Measurements from ENCODE around the gene SLC10A3. TPM values are rescaled to one million over a fixed set of nuclear protein-coding genes. Genes with fewer than 3 reads are reported as not detected.
A peak's percentile ranks its signal among the peaks of the same experiment; 100 is the strongest.

The SLC10A3 gene
- total RNA-seq, 2 donors from 2014 or later: 19.9 to 25.1 TPM

DNA sequence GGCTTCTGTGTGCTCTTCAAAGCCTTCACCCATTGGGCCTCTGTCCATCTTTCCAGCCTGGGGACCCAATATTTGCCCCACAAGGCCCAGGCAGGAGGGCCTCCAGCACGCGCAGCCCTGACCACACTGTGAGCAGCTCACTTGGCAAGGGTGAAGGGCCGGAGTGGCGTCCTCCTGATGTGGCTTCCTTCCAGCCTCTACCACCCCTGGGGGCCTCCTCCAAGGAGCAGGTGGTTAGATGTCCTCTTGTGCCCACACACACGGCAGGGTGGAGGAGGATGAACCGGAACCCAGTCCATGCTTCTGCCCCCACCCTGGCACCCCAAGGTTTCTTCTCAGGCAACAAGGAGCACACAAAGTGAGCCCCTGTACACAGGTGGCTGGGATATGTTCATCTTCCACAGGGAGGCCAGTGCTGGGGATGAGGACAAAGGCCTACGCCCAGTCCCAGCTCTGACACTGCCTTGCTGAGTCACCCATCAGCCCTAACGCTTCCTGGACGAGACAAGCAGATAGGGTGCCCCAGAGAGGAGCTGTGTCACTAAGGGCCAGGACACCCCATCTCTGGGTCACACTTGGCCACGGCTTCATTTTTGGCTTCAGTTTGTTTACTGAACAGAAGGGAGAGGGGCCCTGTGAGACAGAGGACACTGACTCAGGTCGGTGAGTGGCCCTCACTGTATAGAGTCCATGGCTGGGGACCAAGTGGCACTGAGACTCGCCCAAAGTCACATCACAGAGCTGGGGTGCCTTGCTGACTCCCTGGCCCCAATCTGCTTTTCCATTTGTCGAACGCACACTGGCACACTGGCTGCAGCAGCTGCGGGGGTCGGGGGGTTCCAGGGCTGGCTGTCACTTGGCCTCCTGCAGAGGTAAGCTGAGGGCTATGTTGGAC, 5.9 kb downstream of the SLC10A3 start:
- H3K4me3 Mint-ChIP-seq: peak overlapping the region; percentile 66 to 68
- DNase-seq (no peak), ATAC-seq (replicated peaks in 1 of 2) (peak in 1 of 2 donors; percentile 27)
- peaks cover 0 to 8% of the 10 kb centered on the region in 2 donors for H3K36me3 Mint-ChIP-seq (ENCODE audit: insufficient read depth in 2 of 2)
- H3K27me3 Mint-ChIP-seq (ENCODE audit: low read depth): no peaks in the 10 kb centered on the region
- no peak overlapping the region for H3K27ac Mint-ChIP-seq
- no peaks in the 10 kb centered on the region for H3K9me3 Mint-ChIP-seq
- peaks cover 14% of the 10 kb centered on the region for H3K4me1 Mint-ChIP-seq (ENCODE audit: low read depth)

DNA sequence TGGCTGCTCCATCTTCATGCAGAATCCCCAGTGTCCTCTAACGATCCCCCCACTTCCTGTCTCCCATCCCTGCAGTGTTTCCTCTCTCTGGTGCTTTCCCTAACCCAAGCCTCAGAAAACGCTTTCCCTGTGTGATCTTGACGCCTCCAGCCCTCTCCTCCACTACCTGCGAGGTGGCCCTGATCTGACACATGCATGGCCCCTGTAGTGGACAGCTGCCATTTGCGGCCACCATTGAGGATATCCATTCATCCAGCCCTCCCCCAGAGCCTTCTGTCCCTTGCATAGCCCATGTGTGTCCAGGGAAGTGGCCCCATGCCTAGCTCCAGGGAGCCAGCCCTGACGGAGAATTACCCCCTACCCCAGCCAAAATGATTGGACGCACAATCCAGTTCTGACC, 7.1 kb downstream of the SLC10A3 start:
- DNase-seq (no peak), ATAC-seq (replicated peaks in 1 of 2) (no peak)
- Mint-ChIP-seq H3K27me3 (ENCODE audit: low read depth) (no peaks in the 10 kb centered on the region), H3K4me3 (no peak overlapping the region), H3K36me3 (ENCODE audit: insufficient read depth in 2 of 2) (peaks cover 0 to 8% of the 10 kb centered on the region in 2 donors), H3K27ac (no peak overlapping the region), H3K9me3 (no peaks in the 10 kb centered on the region), H3K4me1 (ENCODE audit: low read depth) (peaks cover 13% of the 10 kb centered on the region)

DNA sequence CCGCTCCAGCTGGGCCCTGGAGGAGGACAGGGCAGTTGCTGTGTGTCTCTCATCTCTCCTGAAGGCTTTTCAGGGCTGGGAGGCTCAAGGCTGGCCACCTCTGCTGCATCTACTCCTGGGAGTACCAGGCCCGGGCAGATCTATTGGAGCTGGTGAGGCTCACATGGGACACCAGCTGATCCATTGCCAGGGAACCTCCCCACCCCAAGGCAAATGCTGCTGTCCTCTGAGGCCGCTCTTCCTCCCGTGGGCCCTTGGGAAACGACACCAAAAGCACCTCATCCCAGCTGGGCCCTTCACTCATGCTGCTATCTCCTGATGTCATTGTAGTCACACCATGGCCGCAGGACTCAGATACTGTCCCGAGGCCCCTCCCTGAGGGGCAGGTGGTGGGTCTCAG, 7.6 kb downstream of the SLC10A3 start:
- Mint-ChIP-seq H3K4me1 (ENCODE audit: low read depth) (peaks cover 9% of the 10 kb centered on the region), H3K4me3 (no peak overlapping the region), H3K36me3 (ENCODE audit: insufficient read depth in 2 of 2) (peaks cover 0 to 4% of the 10 kb centered on the region in 2 donors), H3K9me3 (no peaks in the 10 kb centered on the region), H3K27ac (no peak overlapping the region), H3K27me3 (ENCODE audit: low read depth) (no peaks in the 10 kb centered on the region)
- no peak for DNase-seq
- no peak for ATAC-seq (replicated peaks in 1 of 2)

GRCh38 chrX:154481911-154482601, 8.4 kb downstream of the SLC10A3 start:
- peaks cover 0 to 2% of the 10 kb centered on the region in 2 donors for H3K36me3 Mint-ChIP-seq (ENCODE audit: insufficient read depth in 2 of 2)
- peaks cover 7% of the 10 kb centered on the region for H3K4me1 Mint-ChIP-seq (ENCODE audit: low read depth)
- H3K27me3 Mint-ChIP-seq (ENCODE audit: low read depth): no peaks in the 10 kb centered on the region
- H3K9me3 Mint-ChIP-seq: no peaks in the 10 kb centered on the region
- no peak overlapping the region for H3K27ac Mint-ChIP-seq
- DNase-seq (no peak), ATAC-seq (replicated peaks in 1 of 2) (no peak)
- no peak overlapping the region for H3K4me3 Mint-ChIP-seq

DNA sequence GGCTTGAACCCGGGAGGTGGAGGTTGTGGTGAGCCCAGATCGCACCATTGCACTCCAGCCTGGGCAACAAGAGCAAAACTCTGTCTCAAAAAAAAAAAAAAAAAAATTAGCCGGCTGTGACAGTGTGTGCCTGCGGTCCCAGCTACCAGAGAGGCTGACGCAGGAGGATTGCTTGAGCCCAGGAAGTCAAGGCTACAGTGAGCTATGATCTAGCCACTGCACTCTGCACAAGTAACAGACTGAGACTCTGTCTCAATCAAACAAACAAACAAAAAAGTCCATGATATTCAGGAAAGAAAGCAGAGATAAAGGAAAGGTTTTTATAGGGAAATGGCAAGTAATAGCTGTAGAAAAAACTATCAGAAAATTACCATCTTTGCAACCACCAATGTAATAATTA, 9.2 kb downstream of the SLC10A3 start:
- no peak overlapping the region for H3K4me3 Mint-ChIP-seq
- H3K9me3 Mint-ChIP-seq: no peaks in the 10 kb centered on the region
- no peak for ATAC-seq (replicated peaks in 1 of 2)
- DNase-seq: no peak
- no peak overlapping the region for H3K27ac Mint-ChIP-seq
- H3K4me1 Mint-ChIP-seq (ENCODE audit: low read depth): peaks cover 12% of the 10 kb centered on the region
- no peaks in the 10 kb centered on the region for H3K36me3 Mint-ChIP-seq (ENCODE audit: insufficient read depth in 2 of 2)
- H3K27me3 Mint-ChIP-seq (ENCODE audit: low read depth): no peaks in the 10 kb centered on the region

DNA sequence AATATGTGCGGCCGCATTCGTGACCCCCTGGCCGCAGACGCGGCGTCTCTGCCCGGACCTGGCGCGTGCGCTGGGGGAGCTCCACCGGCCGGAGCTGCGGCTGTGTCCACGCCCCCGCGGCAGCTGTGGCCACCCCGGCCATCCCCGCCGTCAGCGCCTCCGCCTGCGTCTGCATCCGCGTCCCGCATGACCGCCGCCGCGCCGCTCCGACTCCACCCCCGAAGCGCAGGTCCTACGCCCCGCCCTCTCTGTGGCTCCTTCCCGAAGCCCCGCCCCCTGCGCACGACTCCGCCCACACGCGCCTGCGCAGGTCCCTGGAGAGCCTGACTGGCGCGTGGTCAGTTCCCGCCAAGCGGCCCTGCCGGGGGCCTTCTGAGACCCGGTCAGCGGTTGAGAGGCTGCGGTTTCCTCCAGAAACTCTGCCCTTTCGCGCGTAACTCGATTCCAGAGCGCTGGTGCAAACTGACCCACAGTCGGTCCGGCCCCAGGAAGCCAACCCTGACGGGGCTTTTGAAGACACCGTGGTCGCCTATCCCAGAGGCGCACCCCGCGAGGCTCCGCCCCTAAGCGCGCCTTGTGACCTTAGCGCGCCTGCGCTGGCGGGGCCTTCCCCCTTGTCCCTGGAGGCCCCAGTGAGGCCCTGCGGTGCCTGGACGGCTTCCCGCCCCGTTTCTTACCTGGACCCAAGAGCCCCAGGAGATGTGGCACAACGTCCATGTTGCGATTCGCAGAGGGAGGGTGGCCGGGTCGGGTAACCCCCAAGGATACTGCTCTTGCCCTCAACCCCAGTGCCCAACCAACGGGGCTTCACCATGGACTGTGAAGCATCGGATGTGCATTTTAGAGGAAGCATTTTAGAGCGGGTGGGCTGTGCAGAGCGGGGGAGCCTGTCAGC, 11.5 kb downstream of the SLC10A3 start, which contains the start of gene LAGE3:
LAGE3 (minus strand) TSS at position 554 of the 895 bp plus-strand sequence; CDS start at position 188, 366 bp downstream.
- ATAC-seq (replicated peaks in 1 of 2): peak; percentile 93 to 94
- peaks cover 13% of the 10 kb centered on the region for H3K4me1 Mint-ChIP-seq (ENCODE audit: low read depth)

DNA sequence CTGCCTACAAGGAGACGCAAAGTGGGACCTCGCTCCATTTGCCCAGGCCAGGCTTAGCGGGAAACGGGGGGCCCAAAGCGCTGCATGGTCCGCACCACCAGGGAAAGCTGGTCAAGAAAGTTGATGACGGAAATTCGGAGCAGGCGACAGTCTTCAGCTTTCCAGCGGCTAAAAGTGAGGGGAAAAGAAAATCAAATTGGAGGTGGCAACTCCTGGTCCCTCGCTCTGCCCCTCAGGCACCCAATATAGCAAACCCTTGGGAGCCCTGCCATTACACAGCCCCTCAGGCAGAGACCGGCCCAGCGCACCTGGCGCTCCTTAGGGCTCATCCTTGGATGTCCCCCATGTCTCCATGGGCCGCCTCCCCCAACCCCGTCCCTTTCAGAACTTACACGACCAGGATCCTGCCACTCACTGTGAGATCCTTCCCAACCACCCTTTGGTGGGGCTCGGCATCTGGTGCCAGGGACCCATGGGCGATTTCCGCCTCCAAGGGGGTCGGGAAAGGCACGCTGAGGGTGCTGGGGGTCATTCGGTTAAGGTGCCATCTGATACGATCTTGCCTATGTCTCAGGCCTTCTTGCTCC, 12.4 kb downstream of the SLC10A3 start:
- Mint-ChIP-seq H3K9me3 (no peaks in the 10 kb centered on the region), H3K27ac (peak overlapping the region; percentile 79), H3K4me3 (peak overlapping the region; percentile 83 to 87), H3K4me1 (ENCODE audit: low read depth) (peaks cover 13% of the 10 kb centered on the region), H3K36me3 (ENCODE audit: insufficient read depth in 2 of 2) (no peaks in the 10 kb centered on the region), H3K27me3 (ENCODE audit: low read depth) (no peaks in the 10 kb centered on the region)
- no peak for DNase-seq
- no peak for ATAC-seq (replicated peaks in 1 of 2)

More for the DNA sequence above, 11.5 kb downstream of the SLC10A3 start, which contains the start of gene LAGE3:
- peak; percentile 95 to 96 for DNase-seq
- Mint-ChIP-seq H3K4me3 (peak within 1 kb of the TSS; percentile 83 to 87), H3K27me3 (ENCODE audit: low read depth) (no peaks in the 10 kb centered on the region), H3K36me3 (ENCODE audit: insufficient read depth in 2 of 2) (no peaks in the 10 kb centered on the region), H3K27ac (peak within 1 kb of the TSS; percentile 79), H3K9me3 (no peaks in the 10 kb centered on the region)

GRCh38 chrX:154476821-154477220, 13.6 kb downstream of the SLC10A3 start:
- Mint-ChIP-seq H3K4me3 (peak overlapping the region in 1 of 2 donors; percentile 13), H3K27ac (no peak overlapping the region), H3K27me3 (ENCODE audit: low read depth) (no peaks in the 10 kb centered on the region), H3K36me3 (ENCODE audit: insufficient read depth in 2 of 2) (no peaks in the 10 kb centered on the region), H3K4me1 (ENCODE audit: low read depth) (peaks cover 13% of the 10 kb centered on the region), H3K9me3 (no peaks in the 10 kb centered on the region)
- ATAC-seq (replicated peaks in 1 of 2) (no peak), DNase-seq (no peak)

DNA sequence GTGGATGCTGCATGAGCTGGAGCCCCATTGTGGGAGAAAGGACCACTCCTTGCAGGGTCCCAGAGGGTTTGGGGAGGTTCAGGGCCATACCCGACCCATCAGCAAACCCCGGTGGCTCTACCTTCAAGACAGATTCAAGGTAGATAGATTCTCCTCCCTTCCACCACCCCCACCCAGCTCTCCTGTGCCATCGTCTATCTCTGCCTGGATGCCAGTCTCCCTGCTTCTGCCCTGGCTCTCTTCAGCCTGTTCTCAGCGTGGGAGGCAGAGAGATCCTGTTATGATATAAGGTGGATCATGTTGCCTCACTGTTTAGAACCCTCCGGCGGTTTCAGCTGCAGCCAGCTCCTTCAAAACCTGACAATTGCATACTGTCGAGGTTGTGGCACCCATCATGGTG, 16.7 kb downstream of the SLC10A3 start:
- H3K4me1 Mint-ChIP-seq (ENCODE audit: low read depth): peaks cover 7% of the 10 kb centered on the region
- peaks cover 0 to 2% of the 10 kb centered on the region in 2 donors for H3K36me3 Mint-ChIP-seq (ENCODE audit: insufficient read depth in 2 of 2)
- DNase-seq (no peak), ATAC-seq (replicated peaks in 1 of 2) (no peak)
- no peaks in the 10 kb centered on the region for H3K27me3 Mint-ChIP-seq (ENCODE audit: low read depth)
- no peak overlapping the region for H3K4me3 Mint-ChIP-seq
- no peak overlapping the region for H3K27ac Mint-ChIP-seq
- no peaks in the 10 kb centered on the region for H3K9me3 Mint-ChIP-seq

DNA sequence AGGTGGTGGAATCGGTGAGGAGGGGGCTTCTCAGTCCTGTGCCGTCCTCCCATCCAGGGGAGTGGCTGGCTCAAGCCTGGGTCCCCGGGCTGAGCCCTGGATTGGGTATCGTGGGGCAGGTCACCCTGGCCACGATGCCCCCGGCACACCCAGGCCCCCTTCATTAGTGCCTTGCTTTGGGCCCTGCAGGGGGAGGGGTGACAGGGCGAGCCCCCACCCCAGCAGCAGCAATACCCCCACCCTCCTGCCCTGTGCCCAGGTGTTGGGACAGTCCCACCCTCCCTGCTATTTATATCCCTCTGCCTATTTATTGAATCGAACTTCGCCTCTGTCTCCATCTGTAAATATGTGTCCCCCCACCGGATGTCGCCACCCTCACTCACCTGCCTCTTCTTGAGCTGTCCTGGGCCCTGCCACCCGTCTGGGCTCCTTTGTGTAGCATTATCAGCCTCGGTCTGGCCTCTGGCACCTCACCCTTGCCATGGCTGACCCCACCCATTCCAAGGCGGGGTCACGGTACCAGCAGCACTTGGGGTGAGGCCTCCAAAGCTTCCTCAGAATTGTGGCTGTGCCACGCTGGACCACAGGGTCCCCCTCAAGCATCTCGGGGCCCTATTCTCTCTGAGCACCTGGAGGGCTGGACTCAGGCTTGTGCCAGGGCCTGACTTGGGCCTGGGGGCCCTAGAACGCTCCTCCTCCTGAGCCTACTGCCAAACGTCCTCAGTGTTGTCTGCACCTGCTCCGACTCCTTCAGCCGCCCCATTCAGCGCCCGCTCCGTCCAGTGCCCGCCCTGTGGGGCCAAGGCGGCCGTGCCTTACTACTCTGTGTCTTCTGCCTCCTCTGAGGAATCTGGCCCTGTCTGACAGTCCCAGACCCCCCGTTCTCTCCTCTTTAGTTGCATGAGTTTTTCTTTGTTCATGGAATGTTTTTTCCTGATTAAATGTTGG, 17.5 kb downstream of the SLC10A3 start:
- ATAC-seq (replicated peaks in 1 of 2) (peak in 1 of 2 donors; percentile 13), DNase-seq (no peak)
- Mint-ChIP-seq H3K9me3 (no peaks in the 10 kb centered on the region), H3K27ac (no peak overlapping the region), H3K36me3 (ENCODE audit: insufficient read depth in 2 of 2) (peaks cover 0 to 2% of the 10 kb centered on the region in 2 donors), H3K4me1 (ENCODE audit: low read depth) (peaks cover 7% of the 10 kb centered on the region), H3K27me3 (ENCODE audit: low read depth) (no peaks in the 10 kb centered on the region), H3K4me3 (no peak overlapping the region)

DNA sequence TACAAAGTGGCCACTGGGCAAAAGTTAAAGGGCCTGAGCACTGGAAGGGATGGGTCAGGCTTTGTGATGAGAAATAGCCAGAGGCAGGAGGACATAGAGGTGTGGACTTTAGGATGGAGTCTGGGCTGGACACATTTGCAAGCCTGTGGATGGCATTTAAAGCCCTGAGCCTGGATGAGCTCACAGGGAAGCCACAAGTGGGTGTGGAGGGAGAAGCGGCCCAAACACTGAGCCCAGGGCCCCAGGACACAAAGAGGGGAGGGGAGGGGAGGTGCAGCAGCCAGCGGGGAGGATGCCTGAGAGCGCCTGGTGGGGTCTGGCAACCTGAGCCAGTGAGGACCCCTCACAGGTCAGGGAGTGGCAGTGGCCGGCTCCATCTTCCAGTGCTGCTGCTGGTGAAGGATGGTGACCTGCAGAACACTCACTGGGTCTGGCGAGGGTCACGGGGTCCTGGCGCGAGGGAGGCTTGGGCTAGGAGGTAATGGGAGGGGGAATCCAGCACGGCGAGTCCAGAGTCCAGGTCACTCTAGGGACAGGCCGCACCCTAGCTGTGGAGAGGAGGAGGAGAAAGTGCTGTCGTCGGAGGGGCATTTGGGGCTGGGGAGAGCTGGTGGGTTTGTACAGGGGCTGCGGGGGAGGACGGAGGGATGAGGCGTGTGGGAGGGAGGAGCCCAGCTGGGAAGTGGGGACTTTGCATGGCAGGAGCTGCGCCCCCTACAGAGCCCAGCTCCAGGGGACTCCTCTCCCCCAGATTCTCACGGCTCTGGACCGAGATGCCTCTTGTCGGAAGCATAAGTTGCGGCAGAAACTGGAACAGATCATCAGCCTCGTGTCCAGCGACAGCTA, 18.4 kb downstream of the SLC10A3 start:
- Mint-ChIP-seq H3K36me3 (ENCODE audit: insufficient read depth in 2 of 2) (peaks cover 0 to 2% of the 10 kb centered on the region in 2 donors), H3K9me3 (no peaks in the 10 kb centered on the region), H3K27me3 (ENCODE audit: low read depth) (no peaks in the 10 kb centered on the region), H3K4me1 (ENCODE audit: low read depth) (peaks cover 7% of the 10 kb centered on the region), H3K4me3 (no peak overlapping the region), H3K27ac (no peak overlapping the region)
- DNase-seq (no peak), ATAC-seq (replicated peaks in 1 of 2) (no peak)
